B cell (primary cell): ENCODE data around the gene MMRN2. TPM values are rescaled to one million over a fixed set of nuclear protein-coding genes. Genes with fewer than 3 reads are reported as not detected.
"Not testable (repeated sequence)": the region's sequence is repeated elsewhere in the genome, so short reads cannot be mapped to it uniquely, and the experiment has no call there.

Experiments used
- ATAC-seq: fragments of 200-7000 bp; cut with Tn5 transposase; one replicate; pipeline ENCODE4 v1.10.0; 2021; ENCODE audit warnings: low read depth, mild to moderate bottlenecking, moderate number of reproducible peaks, moderate library complexity
- CTCF ChIA-PET: fragments of 350-600 bp; sonication (Branson Sonifier 250); formaldehyde crosslinking; loops from one replicate; lab custom pipeline; 2021; ENCODE audit warnings: antibody characterized with exemption, inconsistent platforms; lab: Charles Lee
- POLR2A ChIA-PET: fragments of 350-600 bp; sonication (Branson Sonifier 250); formaldehyde crosslinking; loops from one replicate; lab custom pipeline; 2021; ENCODE audit warnings: antibody characterized with exemption; lab: Charles Lee
- DNase-seq: peaks from one replicate; pipeline ENCODE4 v3.0.0; 2013
- H2AFZ ChIP-seq: 2 replicates; pipeline ENCODE4 v1.6.1; 2012; ENCODE audit warnings: mild to moderate bottlenecking, low read depth, low read length; ENCODE audit not compliant: insufficient read depth, poor library complexity, severe bottlenecking
- H3K27ac ChIP-seq, 2 donors: 1 replicate in 1 of 2; 2 replicates in 1 of 2; pipeline ENCODE4 v1.5.1; 2012 to 2013; ENCODE audit warnings: low read length in 2 of 2, mild to moderate bottlenecking in 2 of 2, moderate library complexity in 1 of 2
- H3K27me3 ChIP-seq, 4 experiments: fragments of 200-600 bp in 1 of 4; sonication (generic) in 1 of 4; replicated peaks in 1 of 4; 1 replicate in 2 of 4; 2 replicates in 2 of 4; pipeline versions ENCODE4 v1.6.1 to v1.7.0; 2013 to 2016; ENCODE audit warnings: low read length in 3 of 4, mild to moderate bottlenecking in 2 of 4, mixed read lengths in 1 of 4, moderate library complexity in 1 of 4; ENCODE audit not compliant: insufficient read depth in 4 of 4, control insufficient read depth in 3 of 4; ENCODE audit errors: control extremely low read depth in 1 of 4
- H3K36me3 ChIP-seq, 2 experiments: replicated peaks in 1 of 2; 1 replicate in 1 of 2; 2 replicates in 1 of 2; pipeline versions ENCODE4 v1.6.1 to v1.7.1; 2013; ENCODE audit warnings: low read length in 1 of 2; ENCODE audit not compliant: insufficient read depth in 2 of 2, control insufficient read depth in 1 of 2; ENCODE audit errors: control extremely low read depth in 1 of 2, extremely low read depth in 1 of 2
- H3K4me1 ChIP-seq, 2 donors: fragments of 200-600 bp in 1 of 2; sonication (generic) in 1 of 2; 1 replicate in 1 of 2; 2 replicates in 1 of 2; pipeline versions ENCODE4 v1.5.1 to v1.6.1; 2013 to 2017; ENCODE audit warnings: low read length in 2 of 2; ENCODE audit not compliant: control insufficient read depth in 2 of 2, insufficient read depth in 2 of 2
- H3K4me2 ChIP-seq: replicated peaks from 2 replicates; pipeline ENCODE3; 2012; ENCODE audit warnings: mild to moderate bottlenecking, low read depth, low read length; ENCODE audit not compliant: poor library complexity, severe bottlenecking
- H3K4me3 ChIP-seq, 5 experiments: fragments of 200-600 bp in 1 of 5; sonication (generic) in 1 of 5; 1 replicate in 3 of 5; 2 replicates in 2 of 5; pipeline versions ENCODE4 v1.5.1 to v1.7.0; 2011 to 2016; ENCODE audit warnings: low read length in 4 of 5, mild to moderate bottlenecking in 4 of 5, low read depth in 2 of 5, control low read depth in 1 of 5, moderate library complexity in 1 of 5; ENCODE audit not compliant: insufficient read depth in 1 of 5; ENCODE audit errors: control extremely low read depth in 1 of 5, extremely low read depth in 1 of 5
- H3K79me2 ChIP-seq: fragments of 200-600 bp; sonication (generic); one replicate; pipeline ENCODE4 v1.6.0; 2016; ENCODE audit warnings: low read length; ENCODE audit not compliant: control insufficient read depth, insufficient read depth
- H3K9ac ChIP-seq: fragments of 200-600 bp; sonication (generic); 2 replicates; pipeline ENCODE4 v1.6.1; 2017; ENCODE audit warnings: mild to moderate bottlenecking, low read length, moderate library complexity
- H3K9me3 ChIP-seq, 3 donors: one replicate each; pipeline versions ENCODE4 v1.6.1 to v1.7.1; 2013; ENCODE audit warnings: low read length in 2 of 3; ENCODE audit not compliant: control insufficient read depth in 2 of 3, insufficient read depth in 1 of 3; ENCODE audit errors: control extremely low read depth in 1 of 3
- H4K20me1 ChIP-seq: 2 replicates; pipeline ENCODE4 v1.6.0; 2012; ENCODE audit warnings: mild to moderate bottlenecking, low read length; ENCODE audit not compliant: insufficient read depth, control insufficient read depth, poor library complexity, severe bottlenecking
- H3K27ac Mint-ChIP-seq: one replicate; pipeline ENCODE4 v1.8.0; 2021; ENCODE audit warnings: mixed read lengths
- H3K27me3 Mint-ChIP-seq: one replicate; pipeline ENCODE4 v1.8.0; 2021; ENCODE audit warnings: mixed read lengths
- H3K4me1 Mint-ChIP-seq: one replicate; pipeline ENCODE4 v1.8.0; 2021; ENCODE audit warnings: mixed read lengths
- H3K4me3 Mint-ChIP-seq: one replicate; pipeline ENCODE4 v1.8.0; 2021; ENCODE audit warnings: mixed read lengths
- H3K9me3 Mint-ChIP-seq: one replicate; pipeline ENCODE4 v1.8.0; 2022; ENCODE audit warnings: mixed read lengths; ENCODE audit not compliant: insufficient read depth
- EZH2 ChIP-seq: IDR thresholded peaks from 2 replicates; pipeline ENCODE4 v1.6.1; 2012; ENCODE audit warnings: borderline replicate concordance, low read depth, mild to moderate bottlenecking, moderate library complexity, low read length; ENCODE audit not compliant: insufficient read depth, poor library complexity, severe bottlenecking
- WGBS: methylation state at CpG from one replicate; pipeline ENCODE4 v1.1.5; 2013; ENCODE audit warnings: missing lambda C conversion rate; ENCODE audit not compliant: insufficient coverage; 5-methylcytosine and 5-hydroxymethylcytosine counted together
- intact Hi-C: fragments of 100-400 bp; cut with micrococcal nuclease; formaldehyde crosslinking; loops from one replicate; pipeline ENCODE4 v1.10.0; 2022
- polyA plus RNA-seq: library from polyadenylated mRNA; depleted of rRNA; stranded (reverse); fragments of >200 nt; gene quantifications from 2 replicates; pipeline ENCODE4 v1.2.3, GENCODE V29; 2012
- total RNA-seq, 2 donors: library from RNA; stranded (reverse); fragments of 120-200 nt in 1 of 2; gene quantifications; 1 replicate in 1 of 2; 2 replicates in 1 of 2; pipeline versions ENCODE4 v1.2.3 to v1.2.4, GENCODE V29; 2013 to 2022
- TF ChIP-seq, protein P1 (sequence below): fragments of 200-600 bp; IDR thresholded peaks from one replicate; pipeline ENCODE4 v1.8.0; 2022; ENCODE audit warnings: antibody characterized with exemption, mild to moderate bottlenecking

MMRN2 gene
- total and polyA plus RNA-seq, 2 donors (not counting 1 experiment from before 2014, with no cell fraction given), result 1.0 to 1.1 TPM

- Histone ChIP-seq H3K9me3 (no peaks in the 10 kb centered on the region), H4K20me1 (no peaks in the 10 kb centered on the region), H3K4me2 (no peak overlapping the region), H3K4me1 (no peaks in the 10 kb centered on the region), H2AFZ (no peak overlapping the region), H3K79me2 (no peaks in the 10 kb centered on the region), H3K27me3 (peaks cover 0 to 8% (median 3%) of the 10 kb centered on the region in 4 experiments), H3K27ac (no peak overlapping the region), H3K9ac (no peak overlapping the region), H3K4me3 (no peak overlapping the region), H3K36me3 (no peaks in the 10 kb centered on the region)
- TF ChIP-seq, protein P1, sequence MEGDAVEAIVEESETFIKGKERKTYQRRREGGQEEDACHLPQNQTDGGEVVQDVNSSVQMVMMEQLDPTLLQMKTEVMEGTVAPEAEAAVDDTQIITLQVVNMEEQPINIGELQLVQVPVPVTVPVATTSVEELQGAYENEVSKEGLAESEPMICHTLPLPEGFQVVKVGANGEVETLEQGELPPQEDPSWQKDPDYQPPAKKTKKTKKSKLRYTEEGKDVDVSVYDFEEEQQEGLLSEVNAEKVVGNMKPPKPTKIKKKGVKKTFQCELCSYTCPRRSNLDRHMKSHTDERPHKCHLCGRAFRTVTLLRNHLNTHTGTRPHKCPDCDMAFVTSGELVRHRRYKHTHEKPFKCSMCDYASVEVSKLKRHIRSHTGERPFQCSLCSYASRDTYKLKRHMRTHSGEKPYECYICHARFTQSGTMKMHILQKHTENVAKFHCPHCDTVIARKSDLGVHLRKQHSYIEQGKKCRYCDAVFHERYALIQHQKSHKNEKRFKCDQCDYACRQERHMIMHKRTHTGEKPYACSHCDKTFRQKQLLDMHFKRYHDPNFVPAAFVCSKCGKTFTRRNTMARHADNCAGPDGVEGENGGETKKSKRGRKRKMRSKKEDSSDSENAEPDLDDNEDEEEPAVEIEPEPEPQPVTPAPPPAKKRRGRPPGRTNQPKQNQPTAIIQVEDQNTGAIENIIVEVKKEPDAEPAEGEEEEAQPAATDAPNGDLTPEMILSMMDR, result no peak
- TF ChIP-seq EZH2, result no peak
- ATAC-seq (no peak), DNase-seq (no peak)
- ChIA-PET POLR2A (no interaction called here), CTCF (interaction anchor here (1.1 kb wide), 1 partner anchor 300 kb away, joined by 3 read pairs; no protein-coding TSS in a partner anchor)
- no peak overlapping the region for H3K27ac Mint-ChIP-seq
- no peak overlapping the region for H3K4me3 Mint-ChIP-seq
- H3K9me3 Mint-ChIP-seq, result no peaks in the 10 kb centered on the region
- H3K27me3 Mint-ChIP-seq, result peaks cover 27% of the 10 kb centered on the region
- intact Hi-C loops, result no loop called here
- no peaks in the 10 kb centered on the region for H3K4me1 Mint-ChIP-seq
- no CpG with 5 or more reads among the region's 1 CpG for WGBS
Observed at GRCh38 chr10:86988520-86988919, 31.1 kb upstream of the MMRN2 start.

DNA sequence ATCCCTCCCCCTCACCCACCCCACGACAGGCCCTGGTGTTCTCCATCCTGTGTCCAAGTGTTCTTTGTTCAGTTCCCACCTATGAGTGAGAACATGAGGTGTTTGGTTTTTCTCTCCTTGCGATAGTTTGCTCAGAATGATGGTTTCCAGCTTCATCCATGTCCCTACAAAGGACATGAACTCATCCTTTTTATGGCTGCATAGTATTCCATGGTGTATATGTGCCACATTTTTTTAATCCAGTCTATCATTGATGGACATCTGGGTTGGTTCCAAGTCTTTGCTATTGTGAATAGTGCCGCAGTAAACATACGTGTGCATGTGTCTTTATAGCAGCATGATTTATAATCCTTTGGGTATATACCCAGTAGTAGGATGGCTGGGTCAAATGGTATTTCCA, 27.1 kb upstream of the MMRN2 start:
- H3K4me1 ChIP-seq, H3K36me3 ChIP-seq, POLR2A ChIA-PET, H3K4me3 ChIP-seq, ATAC-seq, H3K27ac ChIP-seq, intact Hi-C loops, H2AFZ ChIP-seq, H3K9me3 Mint-ChIP-seq, H3K4me2 ChIP-seq, H3K4me3 Mint-ChIP-seq, DNase-seq, H3K27ac Mint-ChIP-seq, H3K79me2 ChIP-seq, H3K9ac ChIP-seq, CTCF ChIA-PET, H3K9me3 ChIP-seq, H3K27me3 ChIP-seq, H3K4me1 Mint-ChIP-seq, H4K20me1 ChIP-seq: not testable (repeated sequence)
- H3K27me3 Mint-ChIP-seq, result peaks cover 18% of the 10 kb centered on the region
- WGBS, result no CpG with 5 or more reads among the region's 4 CpGs
